Mesenteric fat pad (tissue), 1 donor: ENCODE data around the gene OGFOD3. TPM values are rescaled to one million over a fixed set of nuclear protein-coding genes. Genes with fewer than 3 reads are reported as not detected.
"Not testable (repeated sequence)": the region's sequence is repeated elsewhere in the genome, so short reads cannot be mapped to it uniquely, and the experiment has no call there.

Source experiments
- DNase-seq: peaks from one replicate; pipeline ENCODE4 v3.0.0-alpha.2; 2020; ENCODE audit warnings: low spot score
- total RNA-seq: library from RNA; stranded (reverse); fragmentation: NEBNext Ultra II Directional; extraction: Animal tissue kit (Norgen Biotek cat#: 25700); gene quantifications from one replicate; pipeline ENCODE4 v1.2.1, GENCODE V29; 2021
- donor health status: DM: yes; HTN: yes; CAD: no.

OGFOD3 gene
- total RNA-seq, 1 donor from 2014 or later = 22.6 TPM

GRCh38 chr17:82356845-82357355 is 61.5 kb downstream of the OGFOD3 start:
- no peak for DNase-seq

- DNase-seq = no peak
Measured at GRCh38 chr17:82355770-82356427, 62.5 kb downstream of the OGFOD3 start.

- no peak for DNase-seq
Measured at GRCh38 chr17:82354804-82355308, 63.5 kb downstream of the OGFOD3 start.

- no peak for DNase-seq
Measured at GRCh38 chr17:82353484-82353883, 64.9 kb downstream of the OGFOD3 start.

- DNase-seq = no peak
Measured at GRCh38 chr17:82351713-82352488, 66.5 kb downstream of the OGFOD3 start.

- no peak for DNase-seq
Measured at GRCh38 chr17:82351254-82351712, 67.1 kb downstream of the OGFOD3 start.

- no peak for DNase-seq
Measured at GRCh38 chr17:82350182-82351030, 68.0 kb downstream of the OGFOD3 start.

GRCh38 chr17:82349287-82349701 is 69.1 kb downstream of the OGFOD3 start:
- DNase-seq = no peak

GRCh38 chr17:82348866-82349265 is 69.5 kb downstream of the OGFOD3 start:
- DNase-seq = no peak

- no peak for DNase-seq
Measured at GRCh38 chr17:82348434-82348833, 70.0 kb downstream of the OGFOD3 start.

GRCh38 chr17:82347994-82348393 is 70.4 kb downstream of the OGFOD3 start:
- DNase-seq = not testable (repeated sequence)

- DNase-seq = no peak
Measured at GRCh38 chr17:82346342-82347300, 71.8 kb downstream of the OGFOD3 start.

- no peak for DNase-seq
Measured at GRCh38 chr17:82345151-82345976, 73.0 kb downstream of the OGFOD3 start.

GRCh38 chr17:82344175-82344907 is 74.0 kb downstream of the OGFOD3 start:
- DNase-seq = no peak

- no peak for DNase-seq
Measured at GRCh38 chr17:82343560-82343959, 74.8 kb downstream of the OGFOD3 start.

- DNase-seq = no peak
Measured at GRCh38 chr17:82342361-82343079, 75.9 kb downstream of the OGFOD3 start.

GRCh38 chr17:82339634-82340580 is 78.5 kb downstream of the OGFOD3 start:
- DNase-seq = no peak
